ENCODE data around the gene RASL11A.
"Not testable (repeated sequence)": the region's sequence is repeated elsewhere in the genome, so short reads cannot be mapped to it uniquely, and the experiment has no call there.

The RASL11A gene

GRCh38 chr13:27298849-27299248 lies 28.2 kb downstream of the RASL11A start:
- no peak for TF ChIP-seq CTCF (IDR thresholded peaks at IDR 0.05; ENCODE audit: borderline replicate concordance, insufficient read depth, low read depth, low read length)
- H3K4me3 ChIP-seq (ENCODE audit: low read depth, low read length), result no peak overlapping the region

- H3K4me3 ChIP-seq (ENCODE audit: low read depth, low read length), result not testable (repeated sequence)
These were observed 29.8 kb downstream of the RASL11A start for GRCh38 chr13:27300406-27300805.

DNA sequence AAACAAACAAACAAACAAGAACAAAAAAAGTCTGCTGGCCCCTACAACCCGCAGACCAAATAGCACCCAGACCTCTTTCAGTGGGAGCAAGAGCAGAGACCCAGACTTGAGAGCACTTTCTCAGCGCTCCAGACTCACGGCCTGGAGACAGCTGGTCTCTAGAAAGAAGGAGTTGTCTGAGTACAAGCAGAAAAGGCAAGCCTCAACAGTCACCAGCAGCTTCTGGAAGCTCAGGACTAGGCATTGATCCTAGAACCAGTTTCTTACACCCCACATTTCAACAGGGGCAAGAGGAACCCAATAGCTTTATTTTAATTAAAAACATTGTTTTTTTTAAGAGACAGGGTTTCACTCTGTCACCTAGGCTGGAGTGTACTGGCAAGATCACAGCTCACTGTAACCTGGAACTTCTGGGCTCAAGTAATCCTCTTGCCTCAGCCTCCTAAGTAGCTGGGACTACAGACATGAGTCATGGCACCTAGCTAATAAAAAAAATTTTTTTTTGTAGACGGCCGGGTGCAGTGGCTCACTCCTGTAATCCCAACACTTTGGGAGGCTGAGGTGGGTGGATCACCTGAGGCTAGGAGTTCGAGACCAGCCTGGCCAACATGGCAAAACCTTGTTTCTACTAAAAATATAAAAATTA lies 30.4 kb downstream of the RASL11A start:
- H3K4me3 ChIP-seq (ENCODE audit: low read depth, low read length), result no peak overlapping the region
- TF ChIP-seq CTCF (IDR thresholded peaks at IDR 0.05; ENCODE audit: borderline replicate concordance, insufficient read depth, low read depth, low read length), result no peak

GRCh38 chr13:27302643-27303262 lies 32.1 kb downstream of the RASL11A start:
- no peak overlapping the region for H3K4me3 ChIP-seq (ENCODE audit: low read depth, low read length)
- TF ChIP-seq CTCF (IDR thresholded peaks at IDR 0.05; ENCODE audit: borderline replicate concordance, insufficient read depth, low read depth, low read length), result no peak

GRCh38 chr13:27304099-27304498 lies 33.5 kb downstream of the RASL11A start:
- no peak for TF ChIP-seq CTCF (IDR thresholded peaks at IDR 0.05; ENCODE audit: borderline replicate concordance, insufficient read depth, low read depth, low read length)
- H3K4me3 ChIP-seq (ENCODE audit: low read depth, low read length), result no peak overlapping the region

DNA sequence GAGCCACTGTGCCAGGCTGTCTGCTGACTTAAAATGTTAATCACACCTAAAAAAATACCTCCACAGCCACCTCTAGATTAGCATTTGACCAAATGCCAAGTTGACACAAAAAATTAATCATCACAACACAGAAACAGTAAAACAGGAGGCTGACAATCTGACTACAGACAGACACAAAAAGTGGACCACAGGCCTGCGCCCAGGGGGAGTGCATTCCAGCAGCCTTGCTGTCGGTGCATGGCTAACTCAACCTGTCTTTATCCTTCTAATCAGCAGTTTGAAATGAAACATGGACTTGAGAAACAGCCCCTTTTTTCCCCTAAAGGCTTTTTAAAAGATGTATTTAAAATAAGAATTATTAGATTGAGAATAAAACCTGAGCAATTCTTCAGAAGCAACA lies 34.0 kb downstream of the RASL11A start:
- TF ChIP-seq CTCF (IDR thresholded peaks at IDR 0.05; ENCODE audit: borderline replicate concordance, insufficient read depth, low read depth, low read length), result no peak
- no peak overlapping the region for H3K4me3 ChIP-seq (ENCODE audit: low read depth, low read length)

GRCh38 chr13:27306364-27306763 lies 35.7 kb downstream of the RASL11A start:
- no peak for TF ChIP-seq CTCF (IDR thresholded peaks at IDR 0.05; ENCODE audit: borderline replicate concordance, insufficient read depth, low read depth, low read length)
- H3K4me3 ChIP-seq (ENCODE audit: low read depth, low read length), result no peak overlapping the region
